Measurements from ENCODE around the gene FUOM.
"Not testable (repeated sequence)": the region's sequence is repeated elsewhere in the genome, so short reads cannot be mapped to it uniquely, and the experiment has no call there.

Gene FUOM

GRCh38 chr10:133328358-133329343, 29.2 kb downstream of the FUOM start:
- DNase-seq: no peak

GRCh38 chr10:133327651-133328357, 30.0 kb downstream of the FUOM start:
- DNase-seq: no peak

- DNase-seq: no peak
Measured at GRCh38 chr10:133326745-133327650, 30.8 kb downstream of the FUOM start.

GRCh38 chr10:133326223-133326551, 31.6 kb downstream of the FUOM start:
- no peak for DNase-seq

GRCh38 chr10:133325440-133326222, 32.2 kb downstream of the FUOM start:
- no peak for DNase-seq

GRCh38 chr10:133324857-133325260, 33.0 kb downstream of the FUOM start:
- DNase-seq: no peak

GRCh38 chr10:133324198-133324792, 33.5 kb downstream of the FUOM start:
- peak; percentile 34 for DNase-seq

GRCh38 chr10:133322064-133322709, 35.6 kb downstream of the FUOM start:
- not testable (repeated sequence) for DNase-seq

- DNase-seq: not testable (repeated sequence)
Measured at GRCh38 chr10:133320852-133321422, 36.9 kb downstream of the FUOM start.

- peak; percentile 50 for DNase-seq
Measured at GRCh38 chr10:133318494-133319127, 39.2 kb downstream of the FUOM start.

- no peak for DNase-seq
Measured at GRCh38 chr10:133316732-133317131, 41.1 kb downstream of the FUOM start.

GRCh38 chr10:133316266-133316665, 41.6 kb downstream of the FUOM start:
- DNase-seq: no peak

- DNase-seq: no peak
Measured at GRCh38 chr10:133315847-133316246, 42.0 kb downstream of the FUOM start.

- no peak for DNase-seq
Measured at GRCh38 chr10:133314911-133315310, 42.9 kb downstream of the FUOM start.

- no peak for DNase-seq
Measured at GRCh38 chr10:133313192-133313591, 44.6 kb downstream of the FUOM start.

- DNase-seq: no peak
Measured at GRCh38 chr10:133312769-133313145, 45.1 kb downstream of the FUOM start.

GRCh38 chr10:133312016-133312768, 45.6 kb downstream of the FUOM start:
- DNase-seq: no peak

GRCh38 chr10:133311570-133311969, 46.2 kb downstream of the FUOM start:
- DNase-seq: no peak

GRCh38 chr10:133310789-133311188, 47.0 kb downstream of the FUOM start:
- DNase-seq: no peak

Measured in fibroblast of skin of scalp (primary cell).